H1 (cell line): ENCODE measurements around the gene RNF125. TPM values are rescaled to one million over a fixed set of nuclear protein-coding genes. Genes with fewer than 3 reads are reported as not detected.

ENCODE experiments used
- CTCF ChIA-PET: fragments of 300-600 bp; sonication (Branson Sonifier 250); formaldehyde crosslinking; loops from one replicate; lab custom pipeline; 2021; ENCODE audit not compliant: partially characterized antibody; lab: Charles Lee
- POLR2A ChIA-PET: fragments of 300-600 bp; sonication (Branson Sonifier 250); formaldehyde crosslinking; loops from one replicate; lab custom pipeline; 2021; ENCODE audit warnings: inconsistent platforms; ENCODE audit not compliant: partially characterized antibody; lab: Charles Lee
- DNase-seq, 2 experiments: peaks; one replicate each; pipeline versions ENCODE4 v3.0.0 to v3.0.0-alpha.2; 2010 to 2022; ENCODE audit warnings: low spot score in 2 of 2, low read depth in 1 of 2, mixed read lengths in 1 of 2
- FAIRE-seq: peaks from 2 replicates; lab custom pipeline; 2011; peaks lifted over from hg19 to GRCh38; lab: Jason Lieb, UNC
- H2AFZ ChIP-seq: 2 replicates; pipeline ENCODE4 v1.8.1; 2012; ENCODE audit warnings: low read length, inconsistent platforms
- H2AK5ac ChIP-seq: 2 replicates; pipeline ENCODE4 v1.6.1; 2013; ENCODE audit warnings: low read depth, low read length
- H2BK120ac ChIP-seq: replicated peaks from 2 replicates; pipeline ENCODE3; 2013; ENCODE audit warnings: low read depth, low read length, inconsistent platforms
- H2BK12ac ChIP-seq: 2 replicates; pipeline ENCODE4 v1.6.1; 2013; ENCODE audit warnings: low read depth, low read length
- H2BK15ac ChIP-seq: 2 replicates; pipeline ENCODE4 v1.6.1; 2013; ENCODE audit warnings: low read length
- H2BK20ac ChIP-seq: 2 replicates; pipeline ENCODE4 v1.6.1; 2013; ENCODE audit warnings: low read length
- H2BK5ac ChIP-seq: 2 replicates; pipeline ENCODE4 v1.6.1; 2013; ENCODE audit warnings: low read depth, low read length
- H3K14ac ChIP-seq: 2 replicates; pipeline ENCODE4 v1.6.1; 2013; ENCODE audit warnings: inconsistent platforms; ENCODE audit not compliant: insufficient read length
- H3K18ac ChIP-seq: 2 replicates; pipeline ENCODE4 v1.6.1; 2013; ENCODE audit warnings: low read length; ENCODE audit errors: extremely low read depth
- H3K23ac ChIP-seq: 2 replicates; pipeline ENCODE4 v1.6.1; 2013; ENCODE audit warnings: inconsistent platforms; ENCODE audit not compliant: insufficient read length
- H3K23me2 ChIP-seq: 2 replicates; pipeline ENCODE4 v1.6.1; 2013; ENCODE audit warnings: low read depth, low read length
- H3K27ac ChIP-seq: 2 replicates; pipeline ENCODE4 v1.6.1; 2011; ENCODE audit warnings: low read depth, low read length, inconsistent platforms
- H3K27me3 ChIP-seq, 4 experiments: replicated peaks in 1 of 4; 1 replicate in 1 of 4; 2 replicates in 3 of 4; pipeline versions ENCODE4 v1.6.1 to v1.8.1; 2011 to 2013; ENCODE audit warnings: low read length in 3 of 4, mild to moderate bottlenecking in 3 of 4, inconsistent platforms in 2 of 4, mixed read lengths in 2 of 4, moderate library complexity in 1 of 4; ENCODE audit not compliant: control insufficient read depth in 3 of 4, insufficient read depth in 3 of 4; ENCODE audit errors: extremely low read depth in 1 of 4
- H3K36me3 ChIP-seq, 4 experiments: 2 replicates each; pipeline versions ENCODE4 v1.6.1 to v1.8.1; 2011 to 2013; ENCODE audit warnings: mild to moderate bottlenecking in 4 of 4, low read length in 3 of 4, moderate library complexity in 2 of 4, control low read depth in 1 of 4, inconsistent platforms in 1 of 4; ENCODE audit not compliant: insufficient read depth in 4 of 4, control insufficient read depth in 2 of 4
- H3K4ac ChIP-seq: replicated peaks from 2 replicates; pipeline ENCODE3; 2013; ENCODE audit warnings: low read length, low read depth, mixed read lengths, inconsistent platforms; ENCODE audit not compliant: insufficient read length
- H3K4me1 ChIP-seq, 4 experiments: replicated peaks in 1 of 4; 1 replicate in 1 of 4; 2 replicates in 3 of 4; pipeline versions ENCODE4 v1.6.1 to v1.8.1; 2011 to 2013; ENCODE audit warnings: low read length in 3 of 4, inconsistent platforms in 2 of 4, mixed read lengths in 1 of 4; ENCODE audit not compliant: insufficient read depth in 4 of 4, control insufficient read depth in 3 of 4
- H3K4me2 ChIP-seq, 2 experiments: 2 replicates each; pipeline versions ENCODE4 v1.6.1 to v1.8.1; 2011 to 2013; ENCODE audit warnings: low read depth in 2 of 2, low read length in 2 of 2, control low read depth in 1 of 2, inconsistent platforms in 1 of 2, mild to moderate bottlenecking in 1 of 2; ENCODE audit not compliant: insufficient read depth in 1 of 2
- H3K4me3 ChIP-seq, 4 experiments: fragments of 200-600, 300-600 bp in 1 of 4; sonication (generic), shearing (Covaris generic), sonication (Bioruptor Twin) in 1 of 4; 2 replicates each; pipeline versions ENCODE4 v1.5.1 to v1.8.1; 2011 to 2016; ENCODE audit warnings: low read length in 4 of 4, low read depth in 3 of 4, control low read depth in 2 of 4, inconsistent platforms in 2 of 4, mild to moderate bottlenecking in 2 of 4, mixed read lengths in 1 of 4, moderate library complexity in 1 of 4; ENCODE audit not compliant: insufficient read depth in 2 of 4; ENCODE audit errors: extremely low read depth in 1 of 4
- H3K56ac ChIP-seq: replicated peaks from 2 replicates; pipeline ENCODE3; 2013; ENCODE audit warnings: low read depth, mild to moderate bottlenecking, mixed read lengths, low read length, inconsistent platforms; ENCODE audit not compliant: insufficient read length
- H3K79me1 ChIP-seq: 2 replicates; pipeline ENCODE4 v1.6.1; 2013; ENCODE audit warnings: low read depth, low read length, control low read depth
- H3K79me2 ChIP-seq, 2 experiments: 2 replicates each; pipeline versions ENCODE4 v1.6.1 to v1.8.1; 2012 to 2013; ENCODE audit warnings: low read length in 2 of 2, mild to moderate bottlenecking in 2 of 2, inconsistent platforms in 1 of 2; ENCODE audit not compliant: insufficient read depth in 2 of 2, control insufficient read depth in 1 of 2
- H3K9ac ChIP-seq, 4 experiments: replicated peaks in 1 of 4; 1 replicate in 1 of 4; 2 replicates in 3 of 4; pipeline versions ENCODE4 v1.6.1 to v1.8.1; 2011 to 2013; ENCODE audit warnings: low read depth in 3 of 4, low read length in 3 of 4, control low read depth in 2 of 4, mild to moderate bottlenecking in 2 of 4, moderate library complexity in 2 of 4, inconsistent platforms in 1 of 4; ENCODE audit errors: extremely low read depth in 1 of 4
- H3K9me3 ChIP-seq, 2 experiments: 2 replicates each; pipeline versions ENCODE4 v1.6.1 to v1.8.1; 2012 to 2013; ENCODE audit warnings: mild to moderate bottlenecking in 2 of 2, moderate library complexity in 2 of 2, control low read depth in 1 of 2, inconsistent platforms in 1 of 2, low read depth in 1 of 2, low read length in 1 of 2, mixed read lengths in 1 of 2; ENCODE audit not compliant: insufficient read depth in 2 of 2
- H4K20me1 ChIP-seq, 2 experiments: replicated peaks in 1 of 2; 2 replicates each; pipeline versions ENCODE3 to v1.8.1; 2011 to 2013; ENCODE audit warnings: inconsistent platforms in 2 of 2, low read length in 2 of 2, mild to moderate bottlenecking in 1 of 2; ENCODE audit not compliant: insufficient read depth in 2 of 2, control insufficient read depth in 1 of 2
- H4K5ac ChIP-seq: 2 replicates; pipeline ENCODE4 v1.6.1; 2013; ENCODE audit warnings: low read length, low read depth, mixed read lengths, inconsistent platforms; ENCODE audit not compliant: insufficient read length
- H4K8ac ChIP-seq: 2 replicates; pipeline ENCODE4 v1.8.0; 2013; ENCODE audit warnings: mild to moderate bottlenecking, moderate library complexity, low read length, inconsistent platforms; ENCODE audit not compliant: insufficient read depth; ENCODE audit errors: extremely low read depth
- H4K91ac ChIP-seq: replicated peaks from 2 replicates; pipeline ENCODE3; 2013; ENCODE audit warnings: low read length, mixed read lengths, inconsistent platforms; ENCODE audit not compliant: insufficient read length
- CHD1 ChIP-seq: IDR thresholded peaks from 2 replicates; pipeline ENCODE4 v1.6.1; 2012; ENCODE audit warnings: low read depth, low read length, improper control_type of control experiment
- HDAC6 ChIP-seq: IDR thresholded peaks from one replicate; pipeline ENCODE4 v1.7.1; 2012; ENCODE audit warnings: low read depth, mild to moderate bottlenecking, inconsistent platforms, low read length, moderate library complexity
- JUND ChIP-seq: IDR thresholded peaks from 2 replicates; pipeline ENCODE4 v1.6.1; 2011; ENCODE audit warnings: mild to moderate bottlenecking, improper control_type of control experiment, low read length
- NANOG ChIP-seq: IDR thresholded peaks from 2 replicates; pipeline ENCODE4 v1.6.1; 2011; ENCODE audit warnings: low read length, low read depth, mild to moderate bottlenecking, inconsistent platforms; ENCODE audit not compliant: insufficient read depth, poor library complexity, severe bottlenecking
- PHF8 ChIP-seq: fragments of 200-600 bp; sonication (generic); conservative IDR thresholded peaks from 2 replicates; pipeline ENCODE4 v1.7.1; 2012; ENCODE audit warnings: low read depth, mild to moderate bottlenecking, inconsistent platforms, low read length, moderate library complexity
- WGBS, 2 experiments: shearing (Covaris generic) in 1 of 2; methylation state at CpG; one replicate each; pipeline versions ENCODE4 v1.1.6 to v1.1.7; 2013 to 2015; ENCODE audit warnings: low lambda C conversion rate in 2 of 2, mixed read lengths in 2 of 2, inconsistent platforms in 1 of 2, low coverage in 1 of 2, missing lambda C conversion rate in 1 of 2; ENCODE audit not compliant: insufficient replicate concordance in 2 of 2, insufficient coverage in 1 of 2, insufficient read length in 1 of 2; ENCODE audit errors: extremely low coverage in 1 of 2, missing lambda C conversion rate in 1 of 2; 5-methylcytosine and 5-hydroxymethylcytosine counted together
- polyA plus RNA-seq, 7 experiments: library from polyadenylated mRNA; depleted of rRNA in 3 of 7; stranded (reverse) in 5 of 7; unstranded in 2 of 7; fragments of >200 nt in 5 of 7; fragments of 200-250 nt in 2 of 7; gene quantifications; 1 replicate in 5 of 7; 2 replicates in 1 of 7; 4 replicates in 1 of 7; pipeline versions ENCODE4 v1.2.1 to v1.2.3, GENCODE V29; 2011 to 2013; ENCODE audit warnings: missing spikeins in 2 of 7, mixed read lengths in 2 of 7
- total RNA-seq: library from RNA; stranded (reverse); fragmentation: NEBNext Ultra II Directional; extraction: Animal tissue kit (Norgen Biotek cat#: 25700); gene quantifications from 2 replicates; pipeline ENCODE4 v1.2.1, GENCODE V29; 2021

The RNF125 gene
- total and polyA plus RNA-seq, 2 of the 8 experiments (the other 6 are each of a cell fraction or from before 2014, with no cell fraction given), result 14.3 to 15.2 TPM

GRCh38 chr18:31978616-31979015 is 40.0 kb upstream of the RNF125 start:
- Histone ChIP-seq H3K4me3 (no peak overlapping the region), H3K36me3 (no peaks in the 10 kb centered on the region), H2AK5ac (no peak overlapping the region), H3K27ac (no peak overlapping the region), H2BK120ac (no peak overlapping the region), H3K4me1 (peaks cover 0 to 4% (median 0%) of the 10 kb centered on the region in 4 experiments; a peak in 1 of 7 replicates), H2AFZ (peak overlapping the region; percentile 77; the same call in 1 of the 2 replicates), H4K5ac (no peak overlapping the region), H3K56ac (no peak overlapping the region), H3K27me3 (no peaks in the 10 kb centered on the region), H2BK12ac (no peak overlapping the region), H3K9me3 (no peaks in the 10 kb centered on the region), H3K23ac (no peak overlapping the region), H3K4me2 (no peak overlapping the region), H3K79me2 (no peaks in the 10 kb centered on the region), H3K18ac (no peak overlapping the region), H4K20me1 (no peaks in the 10 kb centered on the region), H2BK5ac (no peak overlapping the region), H3K23me2 (no peaks in the 10 kb centered on the region), H4K91ac (no peak overlapping the region), H3K14ac (no peak overlapping the region), H3K79me1 (no peaks in the 10 kb centered on the region), H3K4ac (no peak overlapping the region), H2BK20ac (no peak overlapping the region), H4K8ac (no peak overlapping the region), H3K9ac (0 out of 7 replicates have a peak overlapping the region, but pooled peaks of 1 of the 4 experiments have one; percentile 2), H2BK15ac (no peak overlapping the region)
- WGBS, 2 experiments, result 88% methylated on average over 5 of the region's 5 CpGs; no CpG with 5 or more reads in 1 of the 2 experiments
- ChIA-PET CTCF (interaction anchor here (0.6 to 3.3 kb wide), 3 partner anchors 76 to 423 kb away, joined by 3 to 22 read pairs (median 14); no protein-coding TSS in a partner anchor), POLR2A (no interaction called here)
- no peak for DNase-seq
- TF ChIP-seq CHD1 (no peak), PHF8 (no peak), HDAC6 (no peak), JUND (no peak), NANOG (no peak)
- no peak for FAIRE-seq
